NB4 (cell line): ENCODE measurements around the gene PRSS8.

Experiments
- MYC ChIP-seq: IDR thresholded peaks from 2 replicates; pipeline ENCODE4 v1.6.1; 2011; ENCODE audit warnings: low read depth, low read length
- POLR2A ChIP-seq: IDR thresholded peaks from 2 replicates; pipeline ENCODE4 v1.6.1; 2011; ENCODE audit warnings: mild to moderate bottlenecking; ENCODE audit not compliant: insufficient read length; ENCODE audit errors: extremely low read depth
- TF ChIP-seq, protein P1 (sequence below): IDR thresholded peaks from one replicate; pipeline ENCODE4 v1.5.1; 2012; ENCODE audit warnings: low read depth, low read length

- TF ChIP-seq, protein P1, sequence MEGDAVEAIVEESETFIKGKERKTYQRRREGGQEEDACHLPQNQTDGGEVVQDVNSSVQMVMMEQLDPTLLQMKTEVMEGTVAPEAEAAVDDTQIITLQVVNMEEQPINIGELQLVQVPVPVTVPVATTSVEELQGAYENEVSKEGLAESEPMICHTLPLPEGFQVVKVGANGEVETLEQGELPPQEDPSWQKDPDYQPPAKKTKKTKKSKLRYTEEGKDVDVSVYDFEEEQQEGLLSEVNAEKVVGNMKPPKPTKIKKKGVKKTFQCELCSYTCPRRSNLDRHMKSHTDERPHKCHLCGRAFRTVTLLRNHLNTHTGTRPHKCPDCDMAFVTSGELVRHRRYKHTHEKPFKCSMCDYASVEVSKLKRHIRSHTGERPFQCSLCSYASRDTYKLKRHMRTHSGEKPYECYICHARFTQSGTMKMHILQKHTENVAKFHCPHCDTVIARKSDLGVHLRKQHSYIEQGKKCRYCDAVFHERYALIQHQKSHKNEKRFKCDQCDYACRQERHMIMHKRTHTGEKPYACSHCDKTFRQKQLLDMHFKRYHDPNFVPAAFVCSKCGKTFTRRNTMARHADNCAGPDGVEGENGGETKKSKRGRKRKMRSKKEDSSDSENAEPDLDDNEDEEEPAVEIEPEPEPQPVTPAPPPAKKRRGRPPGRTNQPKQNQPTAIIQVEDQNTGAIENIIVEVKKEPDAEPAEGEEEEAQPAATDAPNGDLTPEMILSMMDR: no peak
- TF ChIP-seq MYC: no peak
- no peak for TF ChIP-seq POLR2A
These were observed 4.1 kb downstream of the PRSS8 start for GRCh38 chr16:31131416-31131815.
